Hepatic stellate cell (primary cell): ENCODE data around the gene DHPS.
A peak's percentile ranks its signal among the peaks of the same experiment; 100 is the strongest.
"Not testable (repeated sequence)": the region's sequence is repeated elsewhere in the genome, so short reads cannot be mapped to it uniquely, and the experiment has no call there.

Experiments used
- DNase-seq: peaks from one replicate; pipeline ENCODE4 v3.0.0; 2011; ENCODE audit warnings: low spot score

DHPS gene

GRCh38 chr19:12705654-12706331 is 24.1 kb upstream of the DHPS start:
- no peak for DNase-seq

DNA sequence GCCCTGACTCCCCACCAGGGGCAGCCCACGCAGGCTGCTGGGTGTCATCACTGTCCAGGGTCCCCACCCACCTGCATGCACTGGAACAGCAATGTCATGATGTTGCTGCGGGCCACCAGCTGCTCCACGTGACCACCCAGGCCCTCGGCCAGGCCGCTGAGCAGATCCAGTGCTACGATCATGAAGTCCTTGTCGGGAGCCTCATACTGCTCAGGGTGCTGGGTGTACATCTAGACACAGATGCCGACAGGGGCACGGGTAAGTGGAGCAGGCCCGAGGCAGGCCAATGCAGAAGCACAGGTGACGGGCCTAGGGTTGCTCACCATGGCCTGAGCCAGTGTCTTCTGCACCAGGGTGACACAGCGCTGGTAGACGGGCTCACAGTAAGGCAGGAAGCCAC is 23.5 kb upstream of the DHPS start:
- DNase-seq = no peak

GRCh38 chr19:12703046-12703445 is 21.4 kb upstream of the DHPS start:
- DNase-seq = peak; percentile 68

GRCh38 chr19:12701596-12702282 is 20.1 kb upstream of the DHPS start:
- DNase-seq = no peak

GRCh38 chr19:12698138-12698537 is 16.5 kb upstream of the DHPS start:
- no peak for DNase-seq

- DNase-seq = not testable (repeated sequence)
Measured at GRCh38 chr19:12697425-12697824, 15.7 kb upstream of the DHPS start.

DNA sequence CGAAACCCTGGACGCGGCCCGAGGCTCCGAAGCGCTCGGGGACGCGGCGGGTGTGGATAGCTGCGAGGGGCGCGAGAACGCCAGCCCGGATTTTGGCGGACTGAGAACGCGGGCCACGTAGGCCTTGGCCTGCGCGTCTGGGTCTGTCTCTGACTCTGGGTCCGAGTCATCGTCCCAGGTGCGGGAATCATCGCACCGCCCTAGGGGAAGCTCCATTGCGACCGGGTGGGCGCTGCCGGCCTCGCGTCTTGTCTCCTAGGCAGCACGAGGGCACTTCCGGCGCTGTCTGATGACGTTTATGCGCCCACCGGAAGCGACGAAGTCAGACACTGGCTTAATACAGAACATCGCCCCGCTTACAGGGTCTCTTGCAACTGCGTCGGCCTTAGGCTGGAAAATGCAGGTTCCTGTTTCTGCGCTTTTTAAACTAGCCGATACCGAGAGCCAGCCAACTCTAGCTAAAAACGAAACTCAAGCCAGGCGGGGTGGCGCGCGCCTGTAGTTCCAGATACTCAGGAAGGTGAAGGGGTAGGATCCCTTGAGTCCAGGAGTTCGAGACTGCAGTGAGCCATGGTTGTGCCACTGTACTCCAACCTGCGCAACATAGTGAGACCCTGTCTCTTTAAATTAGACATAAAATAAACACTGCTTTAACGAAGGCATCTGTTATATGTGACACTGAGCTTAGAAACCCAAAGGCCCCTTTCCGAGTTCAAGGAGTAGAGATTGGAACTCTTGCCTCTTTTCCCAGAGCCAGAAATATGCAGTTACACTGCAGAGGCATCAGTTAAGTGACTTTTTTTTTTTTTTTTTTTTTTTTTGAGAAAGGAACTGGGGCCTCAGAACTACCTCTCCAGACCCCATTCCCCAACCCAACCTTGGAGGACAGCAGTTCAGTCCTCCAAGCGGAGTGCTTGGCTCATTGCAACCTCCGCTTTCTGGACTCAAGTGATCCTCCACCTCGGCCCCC is 15.0 kb upstream of the DHPS start, which contains the start of gene FBXW9:
FBXW9 (minus strand) TSS at position 266 of the 970 bp plus-strand sequence; CDS start at position 216, 50 bp downstream.
- peak; percentile 97 for DNase-seq

- DNase-seq = no peak
Measured at GRCh38 chr19:12695997-12696365, 14.3 kb upstream of the DHPS start.

- no peak for DNase-seq
Measured at GRCh38 chr19:12695514-12695913, 13.8 kb upstream of the DHPS start.

DNA sequence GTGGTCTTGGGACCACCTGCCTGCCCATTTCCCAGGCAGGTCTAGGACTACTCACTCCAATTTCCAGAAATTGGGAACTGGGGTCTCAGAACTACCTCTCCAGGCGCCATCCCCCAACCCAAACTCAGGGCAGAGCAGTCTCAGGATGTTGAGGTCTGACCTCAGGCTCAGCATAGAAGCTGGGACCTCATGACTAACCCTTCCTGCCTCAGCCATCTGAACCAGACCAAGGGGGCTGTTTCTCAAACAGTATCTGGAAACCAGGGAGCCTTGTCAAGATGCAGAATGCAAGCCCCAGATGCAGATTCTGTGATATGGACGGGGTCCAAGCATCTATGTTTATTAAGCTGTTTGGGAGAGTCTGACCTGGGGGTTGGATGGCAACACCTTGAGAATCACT is 13.4 kb upstream of the DHPS start:
- DNase-seq = no peak

DNA sequence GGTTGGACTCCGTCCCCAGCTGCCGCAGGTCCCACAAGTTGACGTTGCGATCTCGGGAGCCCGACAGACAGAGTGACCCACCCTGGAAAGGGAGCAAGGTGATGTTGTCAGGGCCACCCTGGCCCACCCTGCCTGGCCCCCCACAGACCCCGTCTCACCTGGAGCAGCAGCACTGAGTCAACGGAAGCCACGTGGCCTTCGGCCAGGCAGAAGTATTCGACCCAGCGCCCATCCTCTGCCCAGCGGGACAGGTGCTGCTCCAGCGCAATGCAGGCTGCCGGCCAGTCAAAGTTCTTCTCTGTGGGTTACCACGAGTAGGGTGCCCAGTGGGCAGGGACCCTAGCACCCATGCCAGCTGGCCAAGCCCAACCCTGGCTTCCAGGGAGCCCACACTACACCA is 13.0 kb upstream of the DHPS start:
- DNase-seq = no peak

GRCh38 chr19:12692960-12693359 is 11.3 kb upstream of the DHPS start:
- no peak for DNase-seq

GRCh38 chr19:12689581-12690216 is 8.0 kb upstream of the DHPS start:
- no peak for DNase-seq

- no peak for DNase-seq
Measured at GRCh38 chr19:12689012-12689411, 7.3 kb upstream of the DHPS start.

DNA sequence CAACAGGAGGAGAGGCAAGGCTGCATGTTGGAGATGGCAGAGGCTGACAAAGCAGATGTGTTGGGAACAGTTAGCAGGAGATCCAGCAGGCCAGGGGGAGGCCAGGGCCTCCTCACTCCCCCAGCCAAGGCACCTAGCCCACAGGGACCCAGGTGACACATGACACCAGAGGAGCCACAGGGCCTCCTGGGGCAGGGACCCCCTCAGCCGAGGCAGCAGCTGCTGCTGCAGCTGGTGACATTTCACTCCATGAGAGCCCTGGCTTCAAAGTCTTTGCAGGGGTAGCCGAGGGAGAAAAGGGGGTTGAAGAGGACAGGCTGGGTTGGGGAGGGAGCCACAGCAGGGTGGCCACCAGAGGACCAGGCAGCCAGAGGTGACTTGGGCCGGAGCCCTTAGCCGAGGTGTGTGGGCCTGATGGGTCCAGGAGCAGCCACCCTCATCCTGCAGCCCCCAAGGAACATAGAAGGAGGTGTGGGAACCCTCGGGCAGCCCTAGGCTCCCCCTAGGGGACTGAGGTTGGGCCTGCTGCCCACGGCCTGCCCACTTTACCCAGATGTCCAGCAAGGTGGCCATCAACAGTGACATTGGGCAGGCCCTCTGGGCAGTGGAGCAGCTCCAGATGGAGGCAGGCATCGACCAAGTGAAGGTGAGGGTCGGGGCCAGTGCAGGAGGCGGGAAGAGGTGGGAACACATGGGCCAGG is 6.0 kb upstream of the DHPS start, which contains the start of gene GNG14:
GNG14 (plus strand) TSS at position 503 of the 701 bp plus-strand sequence; CDS start at position 554, 51 bp downstream.
- no peak for DNase-seq

GRCh38 chr19:12685831-12686230 is 4.2 kb upstream of the DHPS start:
- no peak for DNase-seq

DNA sequence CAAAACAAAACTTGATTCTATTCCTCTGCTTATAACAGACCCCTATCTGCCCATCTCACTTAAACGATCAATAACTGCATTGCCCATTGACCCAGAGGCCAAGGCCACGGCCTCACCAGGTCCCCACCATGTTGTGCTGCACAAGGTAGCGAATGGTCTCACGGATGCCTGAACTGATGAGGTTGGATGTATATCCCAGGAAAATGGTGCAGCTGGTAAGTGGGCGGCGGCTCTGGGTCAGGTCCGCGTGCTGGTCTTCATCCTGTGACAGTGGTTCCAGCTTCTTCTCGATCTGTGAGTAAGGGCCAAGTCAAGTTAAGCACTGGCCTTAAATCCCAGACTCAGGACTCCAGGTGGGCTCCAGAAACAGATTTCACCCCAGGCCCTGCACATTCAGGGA is 1.6 kb downstream of the DHPS start:
- no peak for DNase-seq

- not testable (repeated sequence) for DNase-seq
Measured at GRCh38 chr19:12678039-12678438, 3.6 kb downstream of the DHPS start.

DNA sequence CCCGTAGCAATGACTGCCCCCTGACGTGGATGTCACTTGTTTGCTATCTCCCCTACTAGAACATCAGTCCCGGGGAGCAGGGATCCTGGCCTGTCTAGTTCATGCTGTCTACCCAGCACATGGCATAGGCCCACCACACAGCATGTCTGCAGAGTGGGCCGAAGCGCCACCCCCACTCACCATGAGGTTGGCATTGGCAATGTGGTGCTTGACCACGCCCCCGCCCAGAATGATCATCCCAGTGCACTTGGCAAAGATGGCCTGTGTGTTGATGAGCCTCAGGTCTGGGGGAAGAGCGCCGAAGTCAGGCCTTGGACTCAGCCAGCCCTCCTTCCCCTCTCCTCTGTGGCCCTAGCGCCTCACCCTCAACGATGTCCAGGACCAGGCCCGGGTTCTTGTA is 4.8 kb downstream of the DHPS start:
- no peak for DNase-seq

DNA sequence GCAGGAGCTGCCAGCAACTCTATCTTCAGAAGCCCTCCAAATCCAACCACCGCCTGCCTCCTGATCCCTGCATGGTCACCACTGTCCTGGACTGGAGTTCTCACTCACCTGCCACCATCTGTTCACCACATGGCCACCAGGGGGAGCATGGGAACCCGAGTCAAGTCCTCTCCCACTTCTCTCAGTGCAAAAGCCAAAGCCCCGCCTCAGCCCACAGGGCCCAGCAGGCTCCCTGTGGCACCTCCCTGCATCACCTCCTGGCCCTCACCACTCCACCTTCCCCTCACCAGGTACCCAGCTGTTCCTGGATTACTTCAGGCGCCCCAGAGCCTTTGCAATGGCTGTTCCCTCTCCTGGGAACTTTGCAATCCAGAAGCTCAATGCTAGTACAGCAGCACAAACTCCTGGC is 5.3 kb downstream of the DHPS start:
- peak; percentile 88 for DNase-seq

DNA sequence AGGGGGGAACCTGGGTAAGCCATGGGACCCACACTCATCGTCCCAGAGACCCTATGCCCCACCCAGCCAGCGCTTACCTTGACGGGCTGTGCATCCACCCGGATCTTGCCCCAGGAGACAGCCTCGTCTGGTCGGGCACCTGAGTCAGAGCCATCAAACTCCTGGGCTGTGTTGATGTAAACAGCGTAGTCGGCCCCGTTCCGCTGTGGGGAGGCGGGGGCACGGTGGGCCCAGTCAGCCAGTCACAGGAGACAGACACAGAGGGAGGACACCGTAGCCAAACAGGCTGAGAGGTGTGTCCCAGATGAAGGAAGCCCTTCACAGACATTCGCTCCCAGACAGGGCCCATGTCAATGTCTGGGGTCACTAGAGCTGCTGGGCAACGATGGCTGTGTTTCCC is 5.7 kb downstream of the DHPS start:
- no peak for DNase-seq
